Sigmoid colon (tissue), 4 donors: ENCODE results near the gene SLC35F4.

Experiments
- CTCF ChIP-seq, 4 experiments: fragments of 450-650 bp in 3 of 4; fragments of 200-600 bp in 1 of 4; IDR thresholded peaks; one replicate each; pipeline ENCODE4 v1.5.1; 2016 to 2019; ENCODE audit warnings: antibody characterized with exemption in 4 of 4, mild to moderate bottlenecking in 3 of 4, moderate library complexity in 2 of 4
- EP300 ChIP-seq, 4 donors: sonication (generic); formaldehyde crosslinking; IDR thresholded peaks; one replicate each; pipeline ENCODE4 v1.6.1; 2017; ENCODE audit warnings: antibody characterized with exemption in 4 of 4
- POLR2A ChIP-seq, 2 donors: fragments of 450-650 bp; IDR thresholded peaks; one replicate each; pipeline ENCODE4 v1.6.1; 2016; ENCODE audit warnings: antibody characterized with exemption in 2 of 2, mild to moderate bottlenecking in 2 of 2, moderate library complexity in 2 of 2

DNA sequence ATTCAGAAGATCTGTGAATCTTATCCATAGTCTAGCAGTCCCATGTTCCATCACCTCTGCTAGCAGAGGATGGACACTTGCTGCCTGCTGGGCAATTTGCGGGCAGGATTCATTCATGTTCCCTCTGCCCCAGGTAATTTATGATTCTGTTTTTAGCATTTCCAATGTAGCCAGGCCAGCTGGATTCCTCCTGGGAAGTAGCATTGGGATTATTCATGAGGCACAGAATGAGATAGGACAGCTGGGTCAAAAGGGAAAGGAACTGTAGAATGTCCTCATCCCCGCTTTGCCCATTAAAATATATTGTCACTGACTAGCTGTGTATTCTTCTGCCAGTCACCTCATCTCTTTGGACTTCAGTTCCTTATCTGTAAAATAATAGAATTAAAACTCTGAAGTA is 68.7 kb downstream of the SLC35F4 start:
- TF ChIP-seq CTCF (IDR thresholded peaks at IDR 0.05) (no peak), POLR2A (IDR thresholded peaks at IDR 0.05) (no peak), EP300 (IDR thresholded peaks at IDR 0.05) (no peak)
